ENCODE results near the gene JHY.

JHY gene

GRCh38 chr11:122872046-122872445, 10.5 kb upstream of the JHY start:
- no peak for DNase-seq (ENCODE audit: low spot score)

GRCh38 chr11:122874991-122875390, 7.6 kb upstream of the JHY start:
- DNase-seq (ENCODE audit: low spot score): no peak

- DNase-seq (ENCODE audit: low spot score): no peak
Observed at GRCh38 chr11:122877732-122878131, 4.8 kb upstream of the JHY start.

- peak; percentile 31 for DNase-seq (ENCODE audit: low spot score)
Observed at GRCh38 chr11:122879785-122880184, 2.8 kb upstream of the JHY start.

- DNase-seq (ENCODE audit: low spot score): peak; percentile 64
Observed at GRCh38 chr11:122882857-122883645, 492 bp downstream of the JHY start.

GRCh38 chr11:122883646-122883979, 1.1 kb downstream of the JHY start:
- no peak for DNase-seq (ENCODE audit: low spot score)

- no peak for DNase-seq (ENCODE audit: low spot score)
Observed at GRCh38 chr11:122888162-122888561, 5.6 kb downstream of the JHY start.

- DNase-seq (ENCODE audit: low spot score): no peak
Observed at GRCh38 chr11:122893131-122893530, 10.6 kb downstream of the JHY start.

GRCh38 chr11:122895563-122895962, 13.0 kb downstream of the JHY start:
- no peak for DNase-seq (ENCODE audit: low spot score)

GRCh38 chr11:122897606-122898210, 15.1 kb downstream of the JHY start:
- DNase-seq (ENCODE audit: low spot score): no peak

GRCh38 chr11:122898799-122899198, 16.2 kb downstream of the JHY start:
- DNase-seq (ENCODE audit: low spot score): no peak

- no peak for DNase-seq (ENCODE audit: low spot score)
Observed at GRCh38 chr11:122900587-122901202, 18.1 kb downstream of the JHY start.

GRCh38 chr11:122902951-122903350, 20.4 kb downstream of the JHY start:
- no peak for DNase-seq (ENCODE audit: low spot score)

- no peak for DNase-seq (ENCODE audit: low spot score)
Observed at GRCh38 chr11:122910775-122911174, 28.2 kb downstream of the JHY start.

GRCh38 chr11:122917311-122917710, 34.8 kb downstream of the JHY start:
- DNase-seq (ENCODE audit: low spot score): no peak

- DNase-seq (ENCODE audit: low spot score): no peak
Observed at GRCh38 chr11:122918734-122919133, 36.2 kb downstream of the JHY start.

- peak; percentile 44 for DNase-seq (ENCODE audit: low spot score)
Observed at GRCh38 chr11:122920579-122920978, 38.0 kb downstream of the JHY start.

GRCh38 chr11:122922893-122923292, 40.3 kb downstream of the JHY start:
- DNase-seq (ENCODE audit: low spot score): no peak

- no peak for DNase-seq (ENCODE audit: low spot score)
Observed at GRCh38 chr11:122923302-122923701, 40.7 kb downstream of the JHY start.

- no peak for DNase-seq (ENCODE audit: low spot score)
Observed at GRCh38 chr11:122931510-122931909, 49.0 kb downstream of the JHY start.

- DNase-seq (ENCODE audit: low spot score): no peak
Observed at GRCh38 chr11:122933416-122933815, 50.9 kb downstream of the JHY start.

- DNase-seq (ENCODE audit: low spot score): no peak
Observed at GRCh38 chr11:122937983-122938382, 55.4 kb downstream of the JHY start.

GRCh38 chr11:122938557-122938956, 56.0 kb downstream of the JHY start:
- no peak for DNase-seq (ENCODE audit: low spot score)
